Activated naive CD8-positive, alpha-beta T cell treated with anti-CD3 and anti-CD28 coated beads for 36 hours (primary cell): ENCODE results near the gene TSPAN1. TPM values are rescaled to one million over a fixed set of nuclear protein-coding genes. Genes with fewer than 3 reads are reported as not detected.

Experiments
- DNase-seq: peaks from one replicate; pipeline ENCODE4 v3.0.0; 2021
- H3K27ac Mint-ChIP-seq: one replicate; pipeline ENCODE4 v1.8.0; 2022; ENCODE audit warnings: mild to moderate bottlenecking, moderate library complexity, mixed read lengths
- H3K27me3 Mint-ChIP-seq: one replicate; pipeline ENCODE4 v1.8.0; 2022; ENCODE audit warnings: mild to moderate bottlenecking, mixed read lengths
- H3K36me3 Mint-ChIP-seq: one replicate; pipeline ENCODE4 v1.8.0; 2021; ENCODE audit warnings: mild to moderate bottlenecking, mixed read lengths
- H3K4me1 Mint-ChIP-seq: one replicate; pipeline ENCODE4 v1.8.0; 2021; ENCODE audit warnings: mixed read lengths
- H3K4me3 Mint-ChIP-seq: one replicate; pipeline ENCODE4 v1.8.0; 2022; ENCODE audit warnings: mild to moderate bottlenecking, moderate library complexity, mixed read lengths
- H3K9me3 Mint-ChIP-seq: one replicate; pipeline ENCODE4 v1.8.0; 2022; ENCODE audit warnings: mixed read lengths
- total RNA-seq, 2 experiments: library from RNA; stranded (reverse); gene quantifications; one replicate each; pipeline ENCODE4 v1.2.3, GENCODE V29; 2021

Gene TSPAN1
- total RNA-seq, result under 1 TPM in 1 of 2 experiments, not detected in 1; 0.28 TPM

GRCh38 chr1:46174448-46175231, at the start of gene TSPAN1:
Gene TSPAN1 (plus strand): TSS chr1:46175087. CDS start chr1:46181108, 6,021 bp downstream.
- no peaks in the 10 kb centered on the region for H3K4me1 Mint-ChIP-seq
- H3K27me3 Mint-ChIP-seq, result no peaks in the 10 kb centered on the region
- H3K4me3 Mint-ChIP-seq, result no peak within 1 kb of the TSS
- H3K9me3 Mint-ChIP-seq, result no peaks in the 10 kb centered on the region
- H3K36me3 Mint-ChIP-seq, result no peaks in the 10 kb centered on the region
- no peak within 1 kb of the TSS for H3K27ac Mint-ChIP-seq
- no peak for DNase-seq

- Mint-ChIP-seq H3K27ac (no peak overlapping the region), H3K36me3 (no peaks in the 10 kb centered on the region)
Observed at GRCh38 chr1:46128344-46128743, 46.5 kb upstream of the TSPAN1 start.

GRCh38 chr1:46130121-46130520, 44.8 kb upstream of the TSPAN1 start:
- H3K4me1 Mint-ChIP-seq, result peaks cover 30% of the 10 kb centered on the region
- no peak overlapping the region for H3K4me3 Mint-ChIP-seq
- H3K27me3 Mint-ChIP-seq, result peaks cover 74% of the 10 kb centered on the region
- H3K9me3 Mint-ChIP-seq, result no peaks in the 10 kb centered on the region
- H3K27ac Mint-ChIP-seq, result no peak overlapping the region
- no peaks in the 10 kb centered on the region for H3K36me3 Mint-ChIP-seq
- no peak for DNase-seq

More at GRCh38 chr1:46128344-46128743, 46.5 kb upstream of the TSPAN1 start:
- Mint-ChIP-seq H3K4me1 (peaks cover 23% of the 10 kb centered on the region), H3K4me3 (no peak overlapping the region), H3K9me3 (no peaks in the 10 kb centered on the region), H3K27me3 (peaks cover 56% of the 10 kb centered on the region)
- no peak for DNase-seq

GRCh38 chr1:46130606-46131005, 44.3 kb upstream of the TSPAN1 start:
- Mint-ChIP-seq H3K4me3 (no peak overlapping the region), H3K27ac (no peak overlapping the region), H3K4me1 (peaks cover 30% of the 10 kb centered on the region), H3K27me3 (peaks cover 79% of the 10 kb centered on the region), H3K9me3 (no peaks in the 10 kb centered on the region), H3K36me3 (no peaks in the 10 kb centered on the region)
- no peak for DNase-seq

GRCh38 chr1:46131093-46131492, 43.8 kb upstream of the TSPAN1 start:
- Mint-ChIP-seq H3K27me3 (peaks cover 81% of the 10 kb centered on the region), H3K27ac (no peak overlapping the region)

GRCh38 chr1:46131712-46132528, 43.0 kb upstream of the TSPAN1 start:
- peaks cover 30% of the 10 kb centered on the region for H3K4me1 Mint-ChIP-seq
- peak; percentile 17 for DNase-seq
- H3K36me3 Mint-ChIP-seq, result no peaks in the 10 kb centered on the region
- H3K4me3 Mint-ChIP-seq, result peak overlapping the region; percentile 83
- H3K9me3 Mint-ChIP-seq, result no peaks in the 10 kb centered on the region
- peaks cover 88% of the 10 kb centered on the region for H3K27me3 Mint-ChIP-seq
- H3K27ac Mint-ChIP-seq, result peak overlapping the region; percentile 57

More at GRCh38 chr1:46131093-46131492, 43.8 kb upstream of the TSPAN1 start:
- H3K4me3 Mint-ChIP-seq, result peak overlapping the region; percentile 38
- no peaks in the 10 kb centered on the region for H3K9me3 Mint-ChIP-seq
- DNase-seq, result no peak
- H3K36me3 Mint-ChIP-seq, result no peaks in the 10 kb centered on the region
- peaks cover 30% of the 10 kb centered on the region for H3K4me1 Mint-ChIP-seq

- Mint-ChIP-seq H3K27ac (peak within 1 kb of the TSS; percentile 92), H3K4me3 (peak within 1 kb of the TSS; percentile 83), H3K36me3 (no peaks in the 10 kb centered on the region), H3K4me1 (peaks cover 30% of the 10 kb centered on the region), H3K9me3 (no peaks in the 10 kb centered on the region), H3K27me3 (peaks cover 91% of the 10 kb centered on the region)
- DNase-seq, result peak; percentile 91
Observed at GRCh38 chr1:46132529-46133180, 42.2 kb upstream of the TSPAN1 start, which contains the start of gene PIK3R3. Gene PIK3R3 (minus strand): TSS chr1:46132629. CDS start chr1:46131952, 677 bp downstream.

- DNase-seq, result no peak
- H3K36me3 Mint-ChIP-seq, result no peaks in the 10 kb centered on the region
- H3K4me1 Mint-ChIP-seq, result peaks cover 30% of the 10 kb centered on the region
- no peaks in the 10 kb centered on the region for H3K9me3 Mint-ChIP-seq
- H3K27ac Mint-ChIP-seq, result peak overlapping the region; percentile 92
- H3K27me3 Mint-ChIP-seq, result peaks cover 88% of the 10 kb centered on the region
- H3K4me3 Mint-ChIP-seq, result peak overlapping the region; percentile 83
Observed at GRCh38 chr1:46133181-46133658, 41.7 kb upstream of the TSPAN1 start.

GRCh38 chr1:46133781-46134350, 41.0 kb upstream of the TSPAN1 start:
- Mint-ChIP-seq H3K36me3 (no peaks in the 10 kb centered on the region), H3K9me3 (no peaks in the 10 kb centered on the region), H3K27ac (no peak overlapping the region), H3K4me1 (peaks cover 30% of the 10 kb centered on the region), H3K4me3 (peak overlapping the region; percentile 83), H3K27me3 (peaks cover 90% of the 10 kb centered on the region)
- no peak for DNase-seq

GRCh38 chr1:46134660-46135331, 40.1 kb upstream of the TSPAN1 start:
- H3K9me3 Mint-ChIP-seq, result no peaks in the 10 kb centered on the region
- H3K4me1 Mint-ChIP-seq, result peaks cover 30% of the 10 kb centered on the region
- H3K36me3 Mint-ChIP-seq, result no peaks in the 10 kb centered on the region
- peaks cover 87% of the 10 kb centered on the region for H3K27me3 Mint-ChIP-seq
- H3K27ac Mint-ChIP-seq, result no peak overlapping the region
- DNase-seq, result no peak
- H3K4me3 Mint-ChIP-seq, result no peak overlapping the region

- Mint-ChIP-seq H3K36me3 (no peaks in the 10 kb centered on the region), H3K27ac (no peak overlapping the region), H3K4me1 (peaks cover 18% of the 10 kb centered on the region), H3K9me3 (no peaks in the 10 kb centered on the region), H3K27me3 (peaks cover 68% of the 10 kb centered on the region), H3K4me3 (no peak overlapping the region)
- no peak for DNase-seq
Observed at GRCh38 chr1:46136711-46137110, 38.2 kb upstream of the TSPAN1 start.

- Mint-ChIP-seq H3K27me3 (peaks cover 58% of the 10 kb centered on the region), H3K4me3 (no peak overlapping the region), H3K4me1 (peaks cover 11% of the 10 kb centered on the region), H3K36me3 (no peaks in the 10 kb centered on the region), H3K9me3 (no peaks in the 10 kb centered on the region), H3K27ac (no peak overlapping the region)
- DNase-seq, result no peak
Observed at GRCh38 chr1:46137916-46138315, 37.0 kb upstream of the TSPAN1 start.

GRCh38 chr1:46148318-46148717, 26.6 kb upstream of the TSPAN1 start:
- H3K27me3 Mint-ChIP-seq, result no peaks in the 10 kb centered on the region
- H3K4me1 Mint-ChIP-seq, result no peaks in the 10 kb centered on the region
- no peaks in the 10 kb centered on the region for H3K9me3 Mint-ChIP-seq
- no peak overlapping the region for H3K4me3 Mint-ChIP-seq
- DNase-seq, result no peak
- H3K27ac Mint-ChIP-seq, result no peak overlapping the region
- H3K36me3 Mint-ChIP-seq, result no peaks in the 10 kb centered on the region

- Mint-ChIP-seq H3K4me3 (no peak overlapping the region), H3K27me3 (no peaks in the 10 kb centered on the region), H3K4me1 (no peaks in the 10 kb centered on the region), H3K27ac (no peak overlapping the region), H3K36me3 (no peaks in the 10 kb centered on the region), H3K9me3 (no peaks in the 10 kb centered on the region)
- no peak for DNase-seq
Observed at GRCh38 chr1:46150085-46150484, 24.8 kb upstream of the TSPAN1 start.
